GM12865 (cell line): Measurements from ENCODE around the gene KLHL29.

Source experiments
- DNase-seq: peaks from one replicate; pipeline ENCODE4 v3.0.0; 2010; ENCODE audit warnings: low read depth
- H3K4me3 ChIP-seq: 2 replicates; pipeline ENCODE4 v1.5.1; 2011; ENCODE audit warnings: mild to moderate bottlenecking, low read depth, low read length, control low read depth
- TF ChIP-seq, protein P1 (sequence below): IDR thresholded peaks from 2 replicates; pipeline ENCODE4 v1.5.1; 2011; ENCODE audit warnings: low read length, control low read depth, low read depth, inconsistent platforms; ENCODE audit not compliant: insufficient read depth; ENCODE audit errors: missing control alignments

KLHL29 gene

DNA sequence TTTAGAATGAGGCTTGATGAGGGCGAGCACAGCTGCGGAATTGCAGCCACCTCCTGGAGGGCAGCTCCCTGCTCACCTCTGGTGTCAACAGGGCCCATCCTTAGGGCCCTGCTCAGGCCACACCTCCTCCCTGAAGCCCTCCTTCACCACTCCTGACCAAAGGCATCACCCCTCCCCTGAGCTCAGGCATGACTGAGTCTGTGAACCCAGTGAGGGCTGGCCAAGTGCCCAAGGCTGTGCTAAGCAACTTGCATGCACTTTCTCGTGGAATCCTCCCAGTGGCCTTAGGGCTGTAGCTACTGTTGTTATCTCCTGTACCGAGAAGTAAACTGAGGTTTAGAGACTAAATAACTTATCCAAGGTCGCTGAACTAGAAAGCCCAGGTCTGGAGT, 101.7 kb downstream of the KLHL29 start:
- DNase-seq, result no peak
- TF ChIP-seq, protein P1, sequence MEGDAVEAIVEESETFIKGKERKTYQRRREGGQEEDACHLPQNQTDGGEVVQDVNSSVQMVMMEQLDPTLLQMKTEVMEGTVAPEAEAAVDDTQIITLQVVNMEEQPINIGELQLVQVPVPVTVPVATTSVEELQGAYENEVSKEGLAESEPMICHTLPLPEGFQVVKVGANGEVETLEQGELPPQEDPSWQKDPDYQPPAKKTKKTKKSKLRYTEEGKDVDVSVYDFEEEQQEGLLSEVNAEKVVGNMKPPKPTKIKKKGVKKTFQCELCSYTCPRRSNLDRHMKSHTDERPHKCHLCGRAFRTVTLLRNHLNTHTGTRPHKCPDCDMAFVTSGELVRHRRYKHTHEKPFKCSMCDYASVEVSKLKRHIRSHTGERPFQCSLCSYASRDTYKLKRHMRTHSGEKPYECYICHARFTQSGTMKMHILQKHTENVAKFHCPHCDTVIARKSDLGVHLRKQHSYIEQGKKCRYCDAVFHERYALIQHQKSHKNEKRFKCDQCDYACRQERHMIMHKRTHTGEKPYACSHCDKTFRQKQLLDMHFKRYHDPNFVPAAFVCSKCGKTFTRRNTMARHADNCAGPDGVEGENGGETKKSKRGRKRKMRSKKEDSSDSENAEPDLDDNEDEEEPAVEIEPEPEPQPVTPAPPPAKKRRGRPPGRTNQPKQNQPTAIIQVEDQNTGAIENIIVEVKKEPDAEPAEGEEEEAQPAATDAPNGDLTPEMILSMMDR, result no peak
- H3K4me3 ChIP-seq, result no peak overlapping the region

DNA sequence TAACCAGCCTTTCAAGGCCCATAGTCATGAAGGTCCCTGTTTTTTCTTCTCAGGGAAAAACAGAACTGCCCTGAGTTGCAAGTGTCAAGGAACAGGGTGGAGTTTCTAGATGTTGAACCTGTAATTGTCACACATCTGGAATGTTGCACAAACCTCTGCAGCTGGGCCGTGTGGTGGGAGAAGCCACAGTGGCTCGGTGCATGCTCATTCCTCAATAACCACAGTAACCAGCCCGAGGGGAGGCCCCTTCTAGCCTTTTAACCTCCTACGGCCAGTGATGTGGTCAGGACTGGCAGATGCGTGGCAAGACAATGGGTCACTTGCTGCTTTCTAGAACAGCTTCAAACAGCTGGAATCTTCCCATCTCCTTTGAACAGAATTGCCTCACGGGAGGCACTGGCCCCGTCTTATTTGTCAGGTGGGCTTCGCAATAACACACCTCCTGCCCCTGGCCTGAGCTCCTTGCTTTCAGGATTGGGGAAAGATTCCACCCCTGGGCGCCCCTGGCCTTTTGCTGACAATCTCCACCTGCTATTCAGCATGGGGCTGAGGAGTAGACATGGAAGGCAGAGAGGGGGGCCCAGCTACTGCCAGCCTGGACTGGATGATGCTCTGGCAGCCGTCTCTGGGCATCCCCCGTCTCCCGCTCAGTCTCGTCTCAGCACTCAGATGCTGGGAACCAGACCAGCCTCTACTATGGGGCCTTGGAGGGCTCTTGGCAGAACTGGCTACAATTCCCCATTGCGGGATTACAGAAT, 102.9 kb downstream of the KLHL29 start:
- no peak overlapping the region for H3K4me3 ChIP-seq
- TF ChIP-seq, protein P1, result no peak
- peak; percentile 73 for DNase-seq

DNA sequence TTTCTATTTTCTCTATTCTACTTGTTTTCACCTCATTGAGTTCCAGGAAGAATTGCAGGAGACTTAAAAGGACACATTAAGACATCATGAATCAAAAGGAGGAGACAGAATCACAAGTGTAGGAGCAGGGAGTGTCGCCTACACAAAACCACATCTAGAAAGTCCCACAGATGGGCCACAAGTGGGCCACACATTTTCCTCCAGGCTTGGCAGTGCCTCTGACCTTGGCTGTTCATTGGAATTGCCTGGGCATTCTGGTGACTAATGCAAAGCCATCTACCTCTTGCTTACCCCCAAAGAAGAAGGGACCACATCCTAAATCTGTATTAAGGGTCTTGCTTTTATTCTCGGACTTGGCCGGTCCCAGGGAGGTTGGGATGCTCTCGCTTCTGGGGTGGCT, 103.6 kb downstream of the KLHL29 start:
- DNase-seq, result no peak
- H3K4me3 ChIP-seq, result no peak overlapping the region
- TF ChIP-seq, protein P1, result no peak

DNA sequence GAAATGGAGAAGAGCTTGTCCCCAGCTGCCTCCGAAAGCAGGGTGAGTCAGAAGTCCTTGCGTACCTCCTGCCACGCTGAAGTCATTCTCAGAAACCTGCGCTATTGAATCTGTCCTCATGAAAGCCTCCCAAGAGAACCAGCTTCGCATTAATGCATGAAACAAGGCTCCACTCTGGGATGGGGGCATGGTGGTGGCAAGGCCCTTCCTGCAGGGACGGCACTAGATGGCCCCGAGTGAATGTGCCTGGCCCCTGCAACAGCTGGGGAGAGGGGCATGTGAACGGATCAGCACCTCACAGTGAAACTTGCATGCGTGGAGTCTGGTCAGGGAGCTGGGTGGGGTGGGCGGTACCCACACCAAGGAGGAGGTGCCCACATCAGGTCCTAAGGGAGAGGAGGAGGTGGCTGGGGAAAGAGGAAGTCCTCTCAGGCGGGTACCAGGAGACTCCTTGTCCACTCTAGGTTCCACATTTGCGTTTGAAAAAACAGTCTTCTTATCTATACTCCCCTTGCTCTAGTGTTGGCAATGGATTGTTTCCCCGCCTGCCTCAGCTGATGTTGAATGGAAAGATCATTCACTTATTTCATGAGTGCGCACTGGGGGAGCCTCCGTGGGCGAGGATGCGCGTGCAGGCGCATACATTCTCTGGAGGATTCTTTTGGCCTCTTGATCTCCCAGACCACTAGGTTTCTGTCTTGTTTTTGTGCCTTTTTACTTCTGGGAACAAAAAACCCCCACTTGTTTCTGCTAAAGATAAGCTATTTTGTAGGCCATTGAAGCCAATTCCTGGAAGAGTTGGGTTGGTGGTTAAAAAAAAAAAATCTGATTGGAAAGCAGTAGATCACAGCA, 104.7 kb downstream of the KLHL29 start:
- peak; percentile 67 for DNase-seq
- H3K4me3 ChIP-seq, result no peak overlapping the region
- TF ChIP-seq, protein P1, result no peak

DNA sequence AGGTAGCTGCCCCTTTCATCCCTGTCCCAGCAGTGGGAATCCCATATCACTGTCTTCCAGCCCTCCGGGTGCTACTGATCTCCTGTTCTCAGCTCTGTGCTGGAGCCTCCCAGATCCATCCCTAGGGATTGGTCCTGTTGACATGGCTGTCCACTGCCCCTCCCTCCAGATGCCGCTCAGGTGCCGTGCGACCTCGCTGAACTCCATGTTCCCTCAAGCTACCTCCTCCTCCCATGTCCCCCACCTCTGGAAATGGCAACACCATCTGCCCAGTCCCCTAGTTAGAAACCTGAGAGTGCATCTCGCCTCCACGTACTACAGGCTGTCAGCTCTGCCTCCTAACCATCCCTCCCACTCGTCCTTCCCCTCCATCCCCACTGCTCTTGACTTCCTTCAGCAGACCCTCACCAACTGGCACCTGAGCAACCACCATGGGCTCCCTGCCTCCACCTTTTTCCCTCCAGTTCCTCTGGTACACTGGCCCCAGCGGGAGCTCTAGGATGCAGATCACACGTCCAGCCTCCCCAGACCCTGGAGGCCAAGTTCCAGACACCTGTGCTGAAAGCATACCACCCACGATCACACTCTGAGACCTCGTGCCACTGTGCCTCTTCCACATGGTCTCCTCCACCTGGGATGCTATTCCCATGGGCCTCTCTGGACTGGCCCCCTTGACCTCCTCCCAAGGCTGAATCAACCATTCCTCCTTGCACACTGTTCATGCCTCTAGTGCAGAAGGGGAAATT, 106.8 kb downstream of the KLHL29 start:
- DNase-seq, result no peak
- H3K4me3 ChIP-seq, result no peak overlapping the region
- TF ChIP-seq, protein P1, result no peak

DNA sequence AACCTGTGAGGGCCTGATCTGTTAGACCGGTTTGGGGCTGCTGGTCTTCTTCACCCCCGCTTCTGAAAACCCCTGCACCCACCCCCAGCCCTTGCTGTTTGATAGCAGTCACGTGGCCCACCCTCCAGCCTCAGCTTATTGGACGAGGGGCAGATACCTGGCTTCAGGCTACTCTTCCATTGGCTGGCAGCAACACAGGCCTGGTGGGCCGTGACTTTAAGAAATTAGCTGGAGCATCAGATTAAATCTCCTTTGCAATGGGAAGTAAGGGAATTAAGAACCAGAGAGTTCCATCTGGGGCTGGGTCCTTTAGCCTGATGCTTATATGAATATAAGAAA, 107.3 kb downstream of the KLHL29 start:
- H3K4me3 ChIP-seq, result no peak overlapping the region
- TF ChIP-seq, protein P1, result no peak
- no peak for DNase-seq
